HG03439 (cell line): ENCODE measurements around the gene NOL4L.

ENCODE experiments used
- ATAC-seq: cut with Tn5 transposase; IDR thresholded peaks from one replicate; pipeline ENCODE4 v1.9.1; 2021; ENCODE audit warnings: mild to moderate bottlenecking, moderate library complexity; ENCODE audit not compliant: unreplicated experiment

The NOL4L gene

DNA sequence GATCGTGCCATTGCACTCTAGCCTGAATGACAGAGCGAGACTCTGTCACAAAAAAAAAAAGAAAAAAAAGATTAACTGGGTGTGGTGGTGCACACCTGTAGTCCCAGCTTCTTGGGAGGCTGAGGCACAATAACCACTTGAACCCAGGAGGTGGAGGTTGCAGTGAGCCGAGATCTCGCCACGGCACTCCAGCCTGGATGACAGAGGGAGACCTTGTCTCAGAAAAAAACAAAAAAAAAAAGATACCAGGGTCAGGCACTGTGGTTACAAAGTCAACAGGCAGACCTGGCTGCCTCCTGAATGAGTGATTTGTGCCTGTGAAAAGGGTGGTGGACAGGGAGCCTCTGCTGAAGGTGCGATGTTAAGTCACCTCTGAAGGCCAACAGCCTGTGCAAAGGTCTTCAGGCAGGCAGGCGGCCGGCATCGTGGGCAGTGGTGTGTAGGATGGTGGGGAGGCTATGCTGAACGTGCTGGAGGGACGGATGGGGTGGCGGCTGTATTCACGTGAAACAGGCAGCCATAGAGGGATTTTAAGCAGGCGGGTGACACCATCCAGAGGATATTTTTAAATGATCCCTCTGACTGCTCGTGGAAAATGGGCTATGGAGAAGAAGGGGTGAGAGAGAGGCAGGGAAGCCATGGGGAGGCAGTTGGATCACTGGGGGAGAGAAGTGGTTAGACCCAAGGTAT lies 41.4 kb downstream of the NOL4L start:
- ATAC-seq: no peak

- no peak for ATAC-seq
These were observed 42.9 kb downstream of the NOL4L start for GRCh38 chr20:32542259-32542615.

- ATAC-seq: no peak
These were observed 43.5 kb downstream of the NOL4L start for GRCh38 chr20:32541323-32542258.

DNA sequence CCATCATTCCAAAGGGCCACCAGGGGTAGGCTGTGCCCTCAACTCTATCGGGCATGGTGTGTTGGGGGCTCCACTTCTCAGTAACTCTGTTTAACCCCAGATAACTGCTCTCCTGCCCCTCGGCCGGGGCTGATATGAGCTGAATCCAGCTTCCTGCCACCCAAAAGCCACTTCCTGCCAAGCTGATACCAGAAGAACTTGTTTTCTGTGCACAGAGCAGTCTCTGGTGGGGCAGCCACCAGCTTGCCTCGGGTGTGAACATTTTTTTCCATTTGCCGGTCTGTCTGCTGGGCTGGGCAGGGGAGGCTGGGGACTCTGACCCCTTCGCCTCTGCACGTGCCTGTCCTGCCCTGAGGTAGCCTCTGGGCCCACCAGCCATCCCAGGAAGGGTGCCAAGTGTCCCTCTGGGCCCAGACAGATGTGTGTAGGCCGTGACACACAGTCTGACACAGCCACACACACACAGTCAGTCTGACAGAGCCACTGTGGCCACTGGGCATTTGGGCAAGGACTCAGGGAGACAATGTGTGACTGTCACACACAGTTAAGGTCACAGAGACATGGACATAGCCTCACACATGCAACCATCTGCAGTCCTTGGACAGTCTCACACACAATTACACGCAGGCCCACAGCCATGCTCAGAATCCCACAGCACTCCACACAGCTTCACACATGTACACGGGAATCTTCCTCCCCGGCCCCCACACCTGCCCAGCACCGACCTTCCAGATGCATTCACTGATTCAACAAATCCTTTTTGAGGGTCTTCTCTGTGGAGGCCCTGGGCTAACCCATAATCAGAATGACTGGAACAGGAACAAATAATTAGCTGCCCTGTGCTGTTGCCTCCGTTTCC lies 45.1 kb downstream of the NOL4L start:
- no peak for ATAC-seq

DNA sequence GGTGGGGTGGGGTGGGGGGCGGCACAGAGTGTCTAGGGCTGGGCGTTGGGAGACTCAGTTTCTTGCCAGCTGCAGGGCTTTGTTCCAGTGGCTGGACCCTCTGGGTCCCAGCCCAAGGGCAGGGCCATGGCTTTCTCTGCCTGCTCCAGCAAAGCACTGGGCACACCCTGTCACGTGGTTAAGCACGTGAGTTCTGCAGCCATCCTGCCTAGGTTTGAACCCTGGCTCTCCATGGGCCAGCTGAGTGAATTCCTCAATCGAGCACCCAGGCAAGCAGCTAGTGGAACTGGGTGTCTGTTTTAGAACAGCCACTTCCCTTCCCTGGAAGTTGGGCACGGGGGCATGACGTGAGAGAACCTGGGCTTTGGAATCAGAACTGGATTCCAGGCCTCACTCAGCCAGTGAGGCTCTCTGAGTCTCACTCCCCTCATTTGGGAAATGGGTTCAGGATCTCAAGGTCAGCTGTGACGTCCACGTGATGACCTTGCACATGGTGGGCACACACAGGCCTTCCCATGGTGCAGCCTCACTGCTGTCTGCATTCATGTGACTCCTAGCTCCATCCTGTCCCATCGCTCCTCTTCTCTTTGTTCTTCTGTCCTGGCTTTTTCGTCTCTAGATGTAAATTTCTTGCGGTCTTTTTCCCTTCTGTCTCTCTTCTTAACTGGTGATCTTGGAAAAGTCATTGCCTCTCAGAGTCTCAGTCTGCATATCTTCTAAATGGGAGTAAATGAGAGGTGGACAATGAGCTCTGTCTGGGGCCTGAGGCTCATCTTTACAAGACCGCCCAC lies 45.9 kb downstream of the NOL4L start:
- ATAC-seq: no peak

GRCh38 chr20:32538526-32538939 lies 46.6 kb downstream of the NOL4L start:
- ATAC-seq: no peak

GRCh38 chr20:32537657-32538525 lies 47.2 kb downstream of the NOL4L start:
- no peak for ATAC-seq

DNA sequence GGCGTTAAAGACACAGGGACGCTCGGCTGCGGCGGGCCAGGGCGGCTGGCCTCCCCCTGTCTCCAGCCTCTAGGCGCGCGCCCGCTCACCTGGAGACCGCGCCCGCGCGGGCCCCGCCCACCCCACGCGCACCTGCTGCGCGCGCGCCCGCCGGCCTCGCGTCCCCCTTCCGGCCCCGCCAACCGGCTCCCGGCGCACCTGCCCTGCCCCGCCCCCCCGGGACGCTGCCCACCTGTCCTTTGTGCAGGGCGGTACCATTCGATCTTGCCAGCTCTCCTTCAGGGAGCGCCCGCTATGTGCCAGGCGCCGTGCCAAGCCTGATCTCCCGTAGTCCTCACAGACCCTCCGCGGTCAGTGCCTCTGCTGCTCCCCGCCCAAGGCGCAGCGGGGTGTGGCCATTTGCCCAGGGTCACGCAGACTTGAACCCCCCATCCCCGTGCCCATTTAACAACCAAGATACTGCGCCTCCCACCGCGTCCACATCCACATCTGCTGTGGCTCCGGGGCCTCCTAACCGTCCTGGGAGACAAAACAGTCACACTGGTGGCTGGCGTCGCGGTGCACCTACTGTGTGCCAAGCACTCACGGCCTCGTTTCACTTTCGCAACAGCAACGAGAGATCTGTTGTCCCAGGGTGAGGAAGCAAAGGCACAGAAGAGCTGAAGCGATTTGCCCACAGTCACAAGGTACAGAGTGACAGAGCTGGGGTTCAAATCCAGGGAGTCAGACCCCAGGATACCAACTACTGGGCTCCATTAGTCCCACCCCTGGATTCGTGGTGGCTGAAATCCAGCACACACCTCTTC lies 48.1 kb downstream of the NOL4L start:
- ATAC-seq: no peak

DNA sequence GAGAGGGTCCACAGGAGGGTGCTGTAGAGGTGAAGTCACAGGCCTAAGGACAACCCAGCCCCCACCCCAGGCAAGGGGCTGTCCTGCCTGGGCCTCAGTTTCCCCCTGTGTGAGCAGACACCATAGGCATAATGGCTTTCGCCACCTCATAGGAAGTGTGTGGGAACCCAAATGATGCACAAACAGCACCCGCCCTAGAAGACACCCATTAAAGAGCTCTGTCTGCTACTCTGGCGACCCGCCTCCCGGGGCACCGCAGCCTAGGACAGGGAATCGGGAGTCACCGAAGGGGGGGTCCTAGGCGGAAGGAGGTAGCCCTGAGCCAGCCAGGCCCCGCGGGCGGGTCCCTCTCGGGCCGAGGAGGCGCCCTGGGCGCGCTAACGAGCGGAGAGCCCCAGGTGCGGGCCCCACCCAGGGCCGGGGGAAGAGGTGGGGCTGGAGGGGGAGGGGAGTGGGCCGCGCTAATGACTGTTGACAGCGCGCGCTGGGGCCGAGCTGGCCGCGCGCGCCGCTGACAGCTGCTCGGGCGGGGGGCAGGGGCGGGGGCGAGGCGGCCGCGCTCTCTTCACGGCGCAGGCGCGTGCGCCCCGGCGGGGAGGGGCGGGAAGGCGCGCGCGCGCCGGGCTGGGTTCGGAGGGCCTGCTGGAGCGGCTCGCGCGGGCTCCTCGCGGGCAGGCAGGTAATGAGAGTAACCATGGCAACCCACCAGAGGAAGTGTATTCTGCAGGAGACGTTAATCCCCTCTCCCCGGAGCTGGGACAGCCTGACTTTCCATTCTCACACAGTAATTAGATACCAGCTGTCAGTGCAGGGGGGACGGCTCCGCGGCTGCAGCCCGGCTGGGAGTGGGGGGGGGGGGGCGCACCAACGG lies 48.9 kb downstream of the NOL4L start:
- ATAC-seq: no peak

GRCh38 chr20:32535316-32535952 lies 49.7 kb downstream of the NOL4L start:
- ATAC-seq: no peak

DNA sequence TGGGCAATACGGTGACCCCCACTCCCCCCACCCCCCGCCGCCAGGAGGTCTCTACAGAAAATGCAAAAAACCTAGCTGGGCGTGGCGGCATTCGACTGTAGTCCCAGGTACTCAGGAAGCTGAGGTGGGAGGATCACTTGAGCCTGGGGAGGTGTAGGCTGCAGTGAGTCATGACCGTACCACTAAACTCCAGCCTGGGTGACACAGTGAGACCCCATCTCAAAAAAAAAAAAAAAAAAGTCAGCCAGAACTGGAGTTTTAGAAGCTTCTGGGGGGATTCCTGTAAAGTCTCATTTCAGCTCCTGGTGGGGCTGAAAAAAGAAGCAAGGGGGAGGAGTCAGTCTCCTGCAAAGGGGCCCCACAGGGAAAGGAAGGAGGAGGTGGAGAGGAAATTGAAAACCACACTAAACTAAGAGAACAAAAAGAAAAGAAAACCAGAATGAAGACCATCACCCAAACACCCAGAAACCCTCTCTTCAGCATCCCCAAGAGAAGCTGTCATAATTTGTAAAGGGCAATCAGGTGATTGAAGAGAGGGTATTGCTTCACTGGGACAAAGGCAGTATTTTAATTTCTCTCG lies 50.4 kb downstream of the NOL4L start:
- ATAC-seq: no peak

DNA sequence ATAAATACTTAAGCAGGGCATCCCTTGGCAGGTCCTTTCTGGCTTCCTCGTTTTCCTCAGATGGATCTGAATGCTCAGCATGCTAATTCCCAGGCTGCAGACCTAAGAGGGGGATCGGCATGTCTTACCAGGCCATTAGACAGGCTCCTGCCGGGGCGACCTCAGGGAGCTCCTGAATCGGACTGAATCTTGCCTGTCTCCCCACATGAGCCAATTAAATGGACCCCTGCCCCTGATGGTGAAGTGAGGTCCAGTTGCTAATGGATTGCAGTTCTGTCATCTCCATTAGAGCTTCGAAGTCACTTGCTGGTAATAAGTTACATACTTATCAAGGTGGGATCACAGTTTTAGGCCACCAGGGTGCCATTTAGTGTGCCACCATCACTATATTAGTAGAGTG lies 51.4 kb downstream of the NOL4L start:
- ATAC-seq: no peak

DNA sequence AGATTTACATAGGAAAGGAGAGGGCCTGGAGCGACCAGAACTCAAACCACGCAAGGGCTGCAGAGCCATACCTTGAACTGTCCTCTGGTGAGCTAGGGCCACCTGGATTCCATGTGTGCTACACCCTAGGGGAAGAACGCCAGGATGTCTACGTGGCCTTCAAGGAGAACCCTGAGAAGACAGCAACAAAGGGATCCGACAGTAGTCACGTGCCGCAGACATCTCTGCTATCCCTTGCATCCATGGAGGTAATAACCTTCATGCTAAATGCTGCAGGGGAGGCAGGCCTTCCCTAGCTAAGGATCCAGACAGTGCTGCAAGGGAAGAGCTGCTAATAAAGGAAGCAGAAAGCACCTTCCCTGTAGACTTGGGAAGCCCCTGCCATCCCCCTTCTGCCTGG lies 52.9 kb downstream of the NOL4L start:
- no peak for ATAC-seq

- ATAC-seq: no peak
These were observed 56.0 kb downstream of the NOL4L start for GRCh38 chr20:32528905-32529670.

- no peak for ATAC-seq
These were observed 56.8 kb downstream of the NOL4L start for GRCh38 chr20:32528171-32528891.
